DMS 273 (cell line): Measurements from ENCODE around the gene SCIN.

Experiments used
- DNase-seq: peaks from one replicate; lab custom pipeline; 2025; ENCODE audit not compliant: unreplicated experiment; lab: John Stamatoyannopoulos, UW

SCIN gene

DNA sequence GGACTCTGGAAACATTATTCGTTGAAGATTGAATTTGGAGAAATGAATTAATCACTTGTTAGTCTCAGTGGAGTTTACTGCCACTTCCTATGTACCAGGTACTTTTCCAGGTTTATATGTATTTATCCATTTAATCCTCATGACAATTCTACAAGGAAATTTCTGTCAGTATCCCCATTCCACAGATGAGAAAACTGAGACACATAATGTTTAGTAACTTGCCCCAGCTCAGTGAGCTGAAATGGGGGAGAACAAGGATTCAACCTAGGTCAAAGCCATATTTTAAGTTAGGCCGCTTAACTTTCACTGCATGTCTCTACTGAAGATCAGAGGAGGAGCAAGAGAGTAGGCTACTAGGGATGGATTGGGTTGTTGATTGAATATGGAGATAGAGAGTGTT is 4.6 kb upstream of the SCIN start:
- DNase-seq: no peak

DNA sequence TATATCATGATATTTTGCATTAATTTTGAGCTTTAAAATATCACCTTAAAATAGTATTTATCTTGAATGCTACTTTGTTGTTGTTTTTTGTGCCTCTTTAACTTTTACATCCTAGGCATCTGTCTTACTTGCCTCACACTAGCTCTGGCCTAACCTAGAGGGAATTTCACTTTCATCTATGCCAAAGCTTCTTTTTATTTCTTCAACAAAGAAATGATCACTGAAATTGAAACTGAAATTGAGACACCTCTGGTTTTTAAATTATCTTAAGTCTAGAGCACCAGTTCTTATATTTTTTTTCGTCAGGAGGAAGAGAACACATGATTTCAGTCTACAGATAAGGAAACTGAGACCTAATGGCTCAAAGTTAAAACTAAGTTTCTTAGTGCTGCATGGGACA is 3.5 kb upstream of the SCIN start:
- no peak for DNase-seq

DNA sequence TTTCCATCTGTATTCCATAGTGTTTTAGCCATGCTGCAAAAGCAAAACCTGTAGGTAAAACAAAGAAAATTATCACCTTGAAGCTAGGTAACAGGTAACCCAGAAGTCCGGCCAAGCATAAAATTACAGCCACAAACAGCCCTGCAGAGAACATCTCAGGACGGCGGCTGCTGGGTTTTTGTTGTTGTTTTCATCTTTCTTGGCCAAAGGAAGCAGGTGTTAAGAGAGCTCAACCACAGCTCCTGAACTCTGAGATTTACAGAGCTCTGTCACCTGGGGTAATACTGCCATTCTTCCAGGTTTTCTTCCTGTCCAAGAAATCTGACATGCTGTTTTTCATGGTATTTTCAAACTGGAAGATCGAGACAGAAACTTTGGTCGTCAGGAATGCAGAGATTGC is 847 bp upstream of the SCIN start:
- no peak for DNase-seq

DNA sequence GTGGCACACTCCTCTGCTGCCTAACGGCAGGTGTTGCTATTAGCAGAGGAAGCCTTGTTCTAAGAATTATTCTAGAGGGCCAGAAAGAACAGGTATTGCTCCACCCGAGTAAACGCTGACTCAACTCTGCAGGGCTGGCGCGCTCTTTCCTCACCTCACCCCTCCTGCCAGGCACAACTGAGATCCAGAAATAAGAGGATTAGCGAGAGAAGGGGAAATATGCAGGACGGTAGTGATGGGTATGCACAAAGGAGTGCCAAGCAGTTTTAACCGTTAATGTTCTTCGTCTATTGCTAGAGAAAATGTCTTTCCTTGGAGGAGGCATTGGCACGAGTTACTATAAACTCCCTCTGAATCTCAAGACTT is 369 bp upstream of the SCIN start:
- peak; percentile 50 for DNase-seq

DNA sequence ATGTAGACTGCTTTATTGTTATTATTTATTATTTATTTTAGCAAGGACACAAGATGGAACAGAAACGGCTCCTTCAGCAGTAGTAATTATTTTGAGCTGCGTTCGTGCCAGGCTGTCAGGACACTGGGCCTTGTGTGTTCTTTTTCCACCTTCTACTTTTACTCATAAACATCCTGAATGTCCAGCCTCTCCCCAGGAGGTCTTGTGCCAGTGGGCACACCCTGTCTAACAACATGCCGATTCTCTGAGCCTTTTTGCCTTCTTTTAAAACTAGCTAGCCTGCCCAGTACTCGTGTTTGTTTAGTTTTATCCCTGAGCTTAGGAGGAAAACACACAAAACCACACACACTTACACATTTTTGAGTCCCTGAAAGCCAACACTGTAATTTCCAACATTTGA is 1.2 kb downstream of the SCIN start:
- DNase-seq: no peak

DNA sequence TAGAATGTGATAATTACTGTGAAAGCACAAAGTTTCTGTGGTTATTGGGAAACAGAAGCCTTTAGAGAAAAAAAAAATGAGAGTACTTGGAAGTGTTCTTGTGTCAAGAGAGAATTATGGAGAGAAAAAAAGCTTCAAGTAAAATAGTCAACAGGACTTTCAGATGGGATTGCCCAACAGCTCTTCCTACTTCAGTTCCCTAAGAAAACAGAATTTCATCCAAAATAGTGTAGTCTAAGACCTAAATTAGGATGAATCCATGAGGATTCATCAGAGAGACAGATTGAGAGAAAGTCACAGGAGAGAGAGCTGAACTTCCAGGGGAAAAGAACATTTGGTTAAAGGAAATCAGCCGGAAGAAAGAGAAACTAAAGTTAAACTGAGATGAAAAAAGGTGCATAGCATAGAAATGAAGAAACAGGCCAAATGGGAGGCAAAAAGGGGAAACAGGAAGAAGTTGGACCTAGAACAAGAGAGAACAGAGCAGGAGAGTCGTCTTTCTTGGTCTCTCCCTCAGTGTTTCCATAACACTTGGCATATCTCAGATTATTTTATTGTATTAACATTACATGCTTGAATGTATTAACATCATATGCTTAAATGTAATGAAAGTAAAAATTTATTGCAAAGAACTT is 2.5 kb downstream of the SCIN start:
- DNase-seq: no peak

DNA sequence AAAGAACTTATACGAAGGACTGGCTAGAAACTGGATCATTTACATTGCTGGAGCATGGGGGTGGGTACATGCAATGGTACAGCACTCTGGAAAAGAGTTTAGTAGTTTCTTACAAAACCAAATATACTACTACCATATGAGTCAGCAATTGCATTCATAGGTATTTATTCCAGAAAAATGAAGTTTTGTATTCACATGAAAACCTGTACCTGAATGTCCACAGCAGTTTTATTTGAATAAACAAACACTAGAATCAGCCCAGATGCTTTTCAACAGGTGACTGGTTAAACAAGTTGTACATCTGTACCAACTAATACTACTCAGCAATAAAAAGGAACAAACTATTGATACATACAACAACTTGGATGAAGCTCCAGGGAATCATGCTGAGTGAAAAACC is 3.4 kb downstream of the SCIN start:
- DNase-seq: no peak

DNA sequence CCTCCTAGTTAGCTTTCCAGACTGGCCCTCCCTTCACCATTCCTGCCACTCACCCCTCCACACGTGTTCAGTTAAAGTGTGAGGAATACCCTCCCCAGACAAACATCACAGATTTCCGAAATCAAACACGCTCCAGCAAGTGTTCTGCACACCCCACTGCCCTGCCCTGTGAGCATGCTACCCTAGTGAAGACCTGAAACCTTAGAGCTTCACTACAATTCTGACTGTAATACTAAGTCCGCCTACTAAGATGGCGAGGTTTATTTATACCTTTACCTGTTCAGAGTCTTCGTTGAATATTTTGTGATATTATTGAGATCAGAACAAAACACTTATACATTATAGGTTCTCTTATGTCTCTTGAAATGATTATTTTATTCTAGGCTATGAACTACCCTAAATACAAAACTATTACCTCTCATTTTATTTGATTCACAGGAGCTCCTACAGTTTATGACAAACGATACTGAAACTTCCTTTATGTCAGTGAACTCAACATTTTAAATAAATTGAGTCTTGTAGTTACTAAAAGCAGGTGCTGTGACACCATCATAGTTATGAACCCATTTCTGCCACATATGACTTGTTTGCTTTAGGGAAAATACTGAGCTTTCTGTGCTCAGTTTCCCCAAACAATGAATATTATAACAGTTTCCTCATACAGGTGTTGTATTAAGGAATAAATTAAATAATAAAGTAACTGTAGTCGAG is 8.6 kb downstream of the SCIN start:
- no peak for DNase-seq

DNA sequence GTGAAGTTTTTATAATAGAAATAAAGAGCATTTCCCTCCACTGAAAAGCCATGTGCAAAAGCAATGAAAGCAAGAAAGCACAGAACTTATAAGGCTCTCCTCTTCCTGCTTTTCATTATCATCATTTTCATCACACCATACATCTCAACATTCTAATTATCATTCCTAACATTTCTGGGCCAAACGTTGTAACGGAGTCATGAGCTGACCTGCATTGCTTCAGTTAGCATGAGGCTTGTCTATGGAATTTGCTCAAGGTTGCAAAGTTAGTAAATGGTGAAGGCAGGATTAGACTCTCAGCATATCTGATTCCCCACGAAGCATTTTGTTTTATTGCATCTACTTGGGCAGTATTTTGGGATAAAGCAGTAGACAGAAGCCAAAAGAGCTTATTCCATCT is 11.4 kb downstream of the SCIN start:
- DNase-seq: no peak

DNA sequence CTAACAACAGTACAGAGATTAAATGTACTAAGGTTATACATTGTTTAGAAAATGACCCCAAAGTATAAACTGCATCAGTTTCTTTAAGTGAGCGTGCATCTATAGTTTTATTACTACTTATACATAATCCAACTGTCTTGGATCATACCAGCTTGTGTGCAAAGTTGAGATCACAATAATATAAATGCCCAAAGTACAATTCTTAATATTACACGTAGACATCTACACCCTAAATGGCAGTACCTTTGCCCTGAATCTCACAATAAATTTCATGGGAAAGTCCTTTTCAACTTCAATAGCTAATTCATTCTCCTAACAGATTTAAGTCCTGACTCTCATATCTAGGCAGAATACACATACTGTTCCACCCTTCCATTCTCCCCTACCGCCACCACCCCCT is 11.8 kb downstream of the SCIN start:
- no peak for DNase-seq

DNA sequence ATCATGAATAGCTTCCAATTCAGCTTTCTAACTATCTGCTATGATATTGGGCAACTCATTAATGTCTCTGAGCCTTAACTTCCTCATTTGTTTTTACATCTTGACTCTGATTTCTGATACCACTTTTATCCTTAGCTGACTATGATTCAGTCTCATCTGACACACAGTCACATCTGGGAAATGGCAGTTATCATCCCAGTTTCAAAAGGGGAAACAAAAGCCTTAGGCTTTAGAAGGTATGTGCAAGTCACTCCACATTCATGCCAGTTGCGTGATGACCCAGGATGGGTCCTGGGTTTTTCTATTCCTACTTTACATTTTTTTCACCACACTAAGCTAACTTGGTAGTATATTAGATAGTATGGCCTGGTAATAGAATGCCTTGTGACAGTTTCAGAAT is 12.7 kb downstream of the SCIN start:
- no peak for DNase-seq

DNA sequence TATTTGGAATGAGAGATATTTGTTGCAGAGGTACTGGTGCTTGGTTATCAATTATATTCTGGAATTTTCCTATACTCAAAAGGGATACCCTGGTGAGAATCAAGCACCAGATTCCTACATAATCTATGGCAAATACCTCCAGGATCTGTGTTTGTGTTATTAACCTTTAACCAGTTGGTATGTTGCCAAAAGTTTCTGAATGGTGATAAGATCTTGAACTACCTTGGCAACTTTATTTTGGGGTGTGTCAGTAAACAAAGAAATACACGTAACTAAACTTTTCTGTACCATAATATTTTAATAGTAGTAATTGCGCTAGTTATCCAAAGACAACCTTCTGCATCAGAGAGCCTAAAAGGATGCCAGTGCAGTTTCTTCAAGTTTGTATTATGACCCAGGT is 13.4 kb downstream of the SCIN start:
- no peak for DNase-seq

DNA sequence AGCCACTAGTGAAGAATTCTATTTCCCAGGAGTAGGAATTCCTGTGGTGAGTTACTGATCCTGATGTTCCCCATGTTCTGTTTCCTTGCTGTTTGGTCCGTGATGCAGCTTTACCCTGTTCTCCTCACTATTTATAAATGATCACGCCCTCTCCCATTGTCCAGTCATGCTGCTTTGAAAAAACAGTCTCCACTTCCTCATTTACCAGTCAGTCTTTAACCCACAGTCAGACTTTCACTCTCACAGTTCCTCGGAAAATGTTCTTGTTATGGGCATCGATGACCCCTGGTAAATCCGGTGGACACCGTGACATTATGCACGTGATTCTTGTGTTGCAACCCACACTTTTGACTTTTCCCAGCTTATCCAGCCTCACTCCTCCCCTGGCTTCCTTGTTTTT is 14.4 kb downstream of the SCIN start:
- DNase-seq: no peak

DNA sequence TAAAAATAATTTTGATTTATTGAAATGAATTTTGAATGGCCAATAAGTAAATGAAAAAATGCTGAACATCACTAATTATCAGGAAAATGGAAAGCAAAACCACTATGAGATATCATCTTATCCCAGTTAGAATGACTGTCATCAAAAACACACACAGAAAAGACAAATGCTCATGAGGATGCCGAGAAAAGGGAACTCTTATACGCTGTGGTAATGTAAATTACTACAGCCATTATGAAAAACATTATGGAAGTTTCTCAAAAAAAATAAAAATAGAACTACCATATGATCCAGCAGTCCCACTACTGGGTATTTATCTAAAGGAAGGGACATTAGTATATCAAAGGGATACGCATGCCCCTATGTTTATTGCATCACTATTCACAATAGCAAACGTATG is 15.8 kb downstream of the SCIN start:
- DNase-seq: no peak

DNA sequence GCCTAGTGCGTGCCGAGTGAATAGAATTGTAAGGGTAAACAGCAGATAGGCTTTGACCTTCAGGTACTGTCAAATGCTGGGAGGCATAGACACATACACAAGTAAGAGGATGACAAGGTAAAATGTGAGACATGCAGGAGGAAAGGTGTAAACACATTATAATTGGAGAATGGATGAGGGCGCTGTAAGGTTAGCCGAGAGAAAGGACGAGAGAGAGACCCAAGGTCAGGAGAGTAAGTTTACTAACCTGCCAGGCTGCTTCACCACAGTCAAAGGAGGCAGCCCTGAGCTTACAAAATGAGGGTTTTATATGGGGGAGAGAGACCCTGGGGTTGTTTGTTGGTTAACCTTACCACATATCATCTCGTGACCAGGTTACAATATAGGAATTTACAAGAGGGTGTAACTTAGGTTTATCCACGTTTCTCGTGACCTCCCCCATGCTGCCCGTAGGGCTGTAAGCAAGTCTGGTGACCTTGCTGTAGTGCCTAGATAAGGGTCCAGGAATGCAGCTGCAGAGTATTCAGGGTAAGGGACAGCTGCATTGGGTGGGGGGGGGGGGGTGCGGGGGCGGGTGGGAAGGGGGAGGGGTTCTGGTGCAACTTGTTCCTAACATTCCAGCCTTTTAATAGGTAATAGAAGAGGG is 17.9 kb downstream of the SCIN start:
- DNase-seq: no peak

DNA sequence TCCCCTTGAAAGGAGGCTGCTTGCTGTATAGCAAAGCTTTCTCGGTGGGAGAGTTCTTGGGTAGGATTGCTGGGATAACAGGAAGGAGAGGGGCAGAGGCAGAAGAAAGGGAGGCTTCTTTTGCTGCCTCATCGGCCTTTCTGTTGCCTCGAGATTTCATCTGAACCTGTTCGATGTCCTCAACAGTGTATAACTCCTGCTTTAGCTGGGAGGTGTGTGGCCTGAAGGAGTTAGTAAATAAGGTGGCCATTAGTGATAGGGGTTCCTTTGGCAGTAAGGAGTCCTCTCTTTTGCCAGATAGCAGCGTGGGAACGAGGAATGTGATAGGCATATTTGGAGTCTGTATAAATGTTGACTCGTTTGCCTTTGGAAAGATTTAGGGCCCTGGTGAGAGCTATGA is 20.0 kb downstream of the SCIN start:
- no peak for DNase-seq

DNA sequence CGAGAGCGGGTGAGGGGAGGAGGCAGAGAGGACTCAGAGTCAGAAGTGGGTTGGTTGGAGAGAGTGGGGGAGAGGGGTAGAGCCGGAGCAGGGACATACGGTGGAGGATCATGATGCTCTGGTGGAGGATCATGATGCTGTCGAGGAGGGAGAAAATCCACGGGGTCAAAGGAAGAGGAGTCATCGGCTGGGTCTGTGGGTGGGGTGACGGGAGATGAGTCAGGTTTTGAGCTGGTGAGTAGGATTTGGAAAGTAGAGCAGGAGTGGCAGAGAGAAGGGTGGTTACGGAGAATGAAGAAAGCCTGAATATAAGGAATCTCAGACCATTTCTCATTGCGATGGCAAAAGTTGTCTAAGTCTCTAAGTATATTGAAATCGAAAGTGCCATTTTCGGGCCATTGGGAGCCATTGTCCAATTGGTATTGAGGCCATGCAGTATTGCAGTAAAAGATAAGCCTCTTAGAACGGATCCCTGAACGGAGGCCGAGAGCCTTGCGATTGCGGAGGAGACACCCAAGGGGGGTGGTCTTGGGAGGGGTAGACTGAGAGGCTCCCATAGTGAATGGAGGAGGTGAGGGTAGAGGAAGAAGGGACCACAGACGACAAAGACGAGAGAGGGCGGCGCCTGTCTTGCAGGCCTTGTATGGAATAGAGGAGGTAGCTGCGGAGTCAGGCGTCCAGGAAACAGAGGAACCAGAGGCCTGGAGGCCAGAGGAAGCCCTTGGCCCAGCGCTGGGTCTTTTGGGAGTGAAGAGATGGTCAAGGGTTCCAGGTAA is 23.8 kb downstream of the SCIN start:
- DNase-seq: no peak

DNA sequence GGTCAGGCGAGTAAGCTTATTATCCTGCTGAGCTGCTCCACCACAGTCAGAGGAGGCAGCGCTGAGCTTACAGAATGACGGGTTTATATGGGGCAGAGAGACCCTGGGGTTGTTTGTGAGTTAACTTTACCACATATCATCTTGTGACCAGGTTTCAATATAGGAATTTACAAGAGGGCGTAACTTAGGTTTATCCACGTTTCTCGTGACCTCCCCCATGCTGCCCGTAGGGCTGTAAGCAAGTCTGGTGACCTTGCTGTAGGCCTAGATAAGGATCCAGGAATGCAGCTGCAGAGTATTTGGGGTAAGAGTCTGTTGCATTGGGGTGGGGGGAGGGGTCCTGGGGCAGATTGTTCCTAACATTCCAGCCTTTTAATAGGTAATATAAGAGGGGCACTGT is 24.6 kb downstream of the SCIN start:
- DNase-seq: no peak

DNA sequence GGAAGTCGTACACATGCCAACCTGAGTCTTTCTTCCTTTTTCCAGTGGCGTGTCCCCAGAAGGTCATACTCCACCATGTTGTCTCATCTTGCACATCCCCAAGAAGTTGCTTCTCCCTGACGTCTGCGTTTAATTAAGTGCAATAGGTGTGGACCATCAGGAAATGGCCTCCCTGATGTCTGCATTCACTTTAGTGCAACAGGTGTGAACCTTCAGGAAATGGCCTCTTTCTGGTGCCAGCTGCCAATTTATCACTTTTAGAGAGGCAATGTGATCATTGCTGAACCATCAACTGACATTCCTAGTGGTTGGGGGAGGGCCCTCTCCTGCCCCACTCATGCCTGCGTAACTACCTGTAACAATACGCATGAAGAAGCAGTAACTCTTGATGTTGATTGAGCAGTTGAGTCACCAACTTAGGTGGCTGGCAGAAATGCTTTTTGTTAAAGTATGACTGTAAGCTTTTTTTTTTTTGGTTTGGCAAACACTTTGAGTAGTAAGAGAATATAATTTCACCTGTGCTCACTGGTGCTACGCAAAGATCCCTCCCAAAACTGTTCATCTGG is 25.8 kb downstream of the SCIN start:
- no peak for DNase-seq

DNA sequence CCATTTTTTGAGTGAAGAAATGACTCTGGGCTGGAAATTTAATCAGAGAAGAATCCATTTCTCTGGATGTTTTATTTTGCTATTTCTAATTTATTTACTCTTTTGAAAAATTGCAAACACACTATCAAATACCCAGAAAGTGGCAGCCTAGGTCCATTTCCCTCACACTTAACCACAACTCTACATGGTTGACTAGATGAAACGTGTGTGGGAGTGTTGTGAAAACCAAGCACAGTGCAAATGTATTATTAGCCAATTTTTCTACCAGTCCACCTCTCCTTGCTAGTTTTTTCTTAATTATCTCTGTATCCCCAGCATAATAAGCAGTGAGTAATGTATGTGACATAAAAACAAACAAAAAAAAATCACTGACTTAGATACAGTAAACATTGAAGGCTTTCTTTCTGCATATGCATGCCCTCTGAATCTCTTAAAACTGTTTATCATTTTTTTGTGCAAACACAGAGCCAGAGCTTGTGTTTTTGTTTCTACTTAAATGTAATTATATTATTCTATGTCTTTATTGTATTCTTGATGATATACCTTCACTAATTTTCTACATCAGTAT is 30.9 kb downstream of the SCIN start:
- DNase-seq: no peak

DNA sequence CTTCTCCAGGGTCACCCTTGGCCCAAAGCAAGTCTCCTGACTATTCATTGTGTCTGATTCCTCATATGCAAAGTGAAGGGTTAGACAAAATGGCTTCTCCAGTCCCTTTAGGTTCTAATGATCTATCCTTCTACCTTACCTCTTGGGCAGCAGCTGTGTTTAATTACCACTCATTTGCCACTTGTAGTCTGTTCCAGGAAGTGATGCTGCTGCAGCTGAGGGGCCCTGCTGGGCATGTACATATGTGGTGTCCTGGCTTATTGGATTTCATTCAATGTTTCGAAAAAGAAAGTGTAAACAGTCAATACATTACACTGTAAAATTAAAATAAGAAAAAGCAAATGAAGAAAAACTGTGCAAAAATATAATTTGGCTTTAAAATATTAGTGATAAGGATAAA is 36.6 kb downstream of the SCIN start:
- DNase-seq: peak; percentile 33
